Measurements from ENCODE around the gene FBXL4.
"Not testable (repeated sequence)": the region's sequence is repeated elsewhere in the genome, so short reads cannot be mapped to it uniquely, and the experiment has no call there.

The FBXL4 gene

DNA sequence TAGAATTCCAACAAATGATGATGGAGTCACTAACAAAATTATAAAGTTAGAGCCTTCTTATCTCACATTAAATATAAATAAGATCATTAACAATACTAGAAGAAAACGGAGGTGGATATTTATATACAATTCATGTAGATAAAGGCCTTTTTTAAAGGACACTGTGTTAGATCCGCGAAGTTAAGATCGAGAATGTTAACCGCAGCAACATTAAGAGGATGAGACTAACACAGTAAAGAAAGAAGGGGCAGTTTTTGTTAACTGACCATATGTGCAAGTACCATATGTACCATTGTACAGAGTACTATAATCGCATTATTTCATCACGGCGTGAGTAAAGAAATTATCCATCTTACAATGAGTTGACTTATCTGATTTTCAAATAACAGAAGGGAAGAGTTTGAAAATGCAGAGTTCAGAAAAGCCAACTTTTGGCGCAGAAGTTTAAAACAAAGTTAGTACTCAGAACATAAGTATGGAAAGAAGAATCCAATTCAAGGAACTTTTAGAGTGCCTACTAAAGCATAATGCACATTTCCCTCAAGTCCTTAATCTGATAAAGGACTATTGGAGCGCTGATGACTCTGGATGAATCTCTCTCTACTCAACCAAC, 1.4 kb downstream of the FBXL4 start:
- no peak for DNase-seq (ENCODE audit: low read depth in 2 of 3, low spot score in 2 of 3)

DNA sequence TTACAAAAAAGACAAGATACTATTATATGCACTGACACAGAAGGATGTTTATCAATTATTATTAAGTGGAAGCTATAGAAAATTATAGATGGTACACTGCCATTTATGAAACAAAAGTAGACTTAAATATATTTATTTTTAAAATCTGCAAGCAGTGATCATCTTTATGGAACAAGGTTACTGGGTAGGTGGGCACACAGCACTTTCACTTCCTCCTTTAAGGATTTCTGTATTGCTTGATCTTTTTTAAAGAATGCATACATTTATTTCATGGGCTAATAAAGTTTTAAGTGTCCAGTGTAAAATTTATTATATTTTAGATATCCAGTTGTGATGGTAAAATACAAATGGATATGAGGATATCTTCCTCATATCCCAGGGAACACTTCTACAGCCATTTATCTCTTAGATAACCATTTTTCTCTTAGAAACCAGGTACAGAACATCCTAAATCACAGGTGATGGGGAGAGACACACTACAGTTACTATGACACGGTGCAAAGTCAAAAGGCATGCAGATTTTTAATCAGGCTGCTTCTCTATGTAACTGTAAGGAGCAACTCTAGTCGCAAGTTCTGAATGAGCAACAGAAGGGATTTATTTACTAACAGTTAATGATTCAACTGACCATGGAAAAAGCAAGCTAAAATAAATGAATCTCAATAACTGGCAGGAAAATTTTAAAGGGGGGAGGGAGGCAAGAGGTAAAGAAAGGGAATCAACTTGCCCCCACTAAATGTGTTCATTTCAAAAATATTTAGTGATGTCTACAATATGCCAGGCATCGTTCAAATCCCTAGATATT, 2.2 kb downstream of the FBXL4 start:
- no peak for DNase-seq (ENCODE audit: low read depth in 2 of 3, low spot score in 2 of 3)

- no peak for DNase-seq (ENCODE audit: low read depth in 2 of 3, low spot score in 2 of 3)
These were observed 3.1 kb downstream of the FBXL4 start for GRCh38 chr6:98944598-98945081.

DNA sequence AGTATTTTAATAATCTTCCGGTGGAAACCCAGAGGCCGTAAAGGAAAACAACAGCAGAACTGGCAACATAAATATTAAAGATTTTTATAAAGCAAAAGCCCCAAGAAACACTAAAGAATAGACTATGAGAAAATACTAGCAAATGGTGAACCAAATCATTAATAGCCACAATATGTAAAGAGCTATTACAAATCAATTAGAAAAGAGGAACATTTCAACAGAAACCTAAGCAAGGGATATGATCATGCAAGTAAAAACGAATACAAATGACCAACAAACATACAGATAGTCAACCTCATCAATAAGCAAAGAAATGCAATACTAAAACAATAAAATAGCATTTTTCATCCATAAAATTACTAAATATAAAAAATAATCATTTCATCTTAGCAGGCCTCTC, 3.6 kb downstream of the FBXL4 start:
- DNase-seq (ENCODE audit: low read depth in 2 of 3, low spot score in 2 of 3), result no peak

- no peak for DNase-seq (ENCODE audit: low read depth in 2 of 3, low spot score in 2 of 3)
These were observed 5.4 kb downstream of the FBXL4 start for GRCh38 chr6:98942263-98942803.

GRCh38 chr6:98941319-98941718, 6.4 kb downstream of the FBXL4 start:
- no peak for DNase-seq (ENCODE audit: low read depth in 2 of 3, low spot score in 2 of 3)

- DNase-seq (ENCODE audit: low read depth in 2 of 3, low spot score in 2 of 3), result no peak
These were observed 10.4 kb downstream of the FBXL4 start for GRCh38 chr6:98937351-98937750.

GRCh38 chr6:98932381-98932780, 15.4 kb downstream of the FBXL4 start:
- DNase-seq (ENCODE audit: low read depth in 2 of 3, low spot score in 2 of 3), result no peak

DNA sequence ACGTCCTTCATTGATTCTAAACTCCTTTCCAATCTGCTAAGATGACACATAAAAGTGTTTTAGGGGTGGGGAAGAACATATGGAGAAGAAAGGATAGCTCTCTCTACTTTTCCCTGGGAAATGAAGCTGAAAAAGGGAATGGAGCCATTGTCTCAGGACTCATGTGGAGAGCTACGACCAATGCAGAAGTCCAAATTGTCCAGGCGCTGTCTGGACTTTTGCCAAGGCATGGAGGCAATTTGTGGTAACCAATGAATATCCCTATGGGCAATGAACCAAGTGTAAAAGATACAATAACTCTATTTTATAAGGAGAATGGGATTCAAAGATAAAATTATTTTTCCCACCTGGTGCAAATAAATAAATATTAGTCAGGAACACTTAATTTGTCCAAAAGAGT, 16.1 kb downstream of the FBXL4 start:
- no peak for DNase-seq (ENCODE audit: low read depth in 2 of 3, low spot score in 2 of 3)

DNA sequence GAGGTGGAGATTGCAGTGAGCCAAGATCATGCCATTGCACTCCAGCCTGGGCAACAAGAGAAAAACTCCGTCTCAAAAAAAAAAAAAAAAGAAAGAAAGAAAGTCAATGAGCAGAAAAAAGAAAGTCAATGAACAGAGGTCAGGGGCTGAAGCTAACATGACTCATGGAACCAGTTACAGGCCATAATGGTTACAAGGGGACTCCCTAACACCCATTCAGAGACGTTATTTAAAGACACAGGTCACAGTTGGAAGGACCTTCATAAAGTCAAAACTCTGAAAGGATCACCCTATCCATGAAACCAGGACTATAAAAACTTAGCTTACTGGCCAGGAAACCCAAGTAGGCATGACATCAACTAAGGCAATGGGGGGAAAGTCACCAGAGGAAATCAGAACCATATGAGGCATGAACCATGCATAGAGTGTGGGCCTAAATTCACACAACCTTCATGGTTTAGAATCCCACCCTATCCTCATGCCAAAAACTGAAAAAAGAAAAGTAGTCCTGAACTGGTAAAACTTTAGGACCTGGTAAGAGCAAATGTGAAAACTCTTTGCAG, 18.2 kb downstream of the FBXL4 start:
- DNase-seq (ENCODE audit: low read depth in 2 of 3, low spot score in 2 of 3), result no peak

DNA sequence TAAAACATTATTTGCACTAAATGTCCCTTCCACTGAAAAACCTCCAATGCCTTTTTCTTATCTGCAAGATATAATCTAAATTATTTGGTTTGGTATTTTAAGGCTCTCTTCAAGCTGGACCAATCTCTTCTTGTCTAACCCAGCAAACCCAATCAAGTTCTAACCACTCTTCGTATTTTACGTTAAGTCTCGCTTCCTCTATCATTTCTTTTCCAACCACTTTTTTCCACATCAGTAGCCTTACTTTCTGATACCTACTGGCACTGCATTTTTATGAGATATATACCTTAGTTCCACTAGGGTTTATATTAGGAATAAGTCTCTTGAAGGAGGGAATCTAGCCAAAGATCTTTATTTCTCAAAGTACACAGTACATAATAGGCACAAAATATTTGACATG, 19.1 kb downstream of the FBXL4 start:
- DNase-seq (ENCODE audit: low read depth in 2 of 3, low spot score in 2 of 3), result no peak

- no peak for DNase-seq (ENCODE audit: low read depth in 2 of 3, low spot score in 2 of 3)
These were observed 20.2 kb downstream of the FBXL4 start for GRCh38 chr6:98927534-98927933.

DNA sequence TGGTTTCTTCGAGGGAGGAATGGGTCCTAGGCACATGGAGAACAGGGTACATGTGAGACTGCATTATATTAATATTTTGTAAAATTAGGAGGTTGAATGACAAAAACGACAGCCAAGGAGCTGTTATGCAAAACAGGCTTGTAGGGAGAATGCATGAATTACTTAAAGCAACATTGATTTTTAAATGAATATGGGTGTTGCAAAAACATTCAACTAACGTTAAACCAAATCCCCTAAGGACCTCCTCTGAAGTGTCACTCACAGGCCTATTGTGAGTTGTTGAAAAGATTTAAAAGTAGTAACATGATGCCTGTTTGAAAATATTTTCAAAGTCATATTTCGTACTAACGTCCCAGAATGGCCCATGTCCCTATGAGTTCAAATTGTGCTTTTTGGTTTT, 21.9 kb downstream of the FBXL4 start:
- no peak for DNase-seq (ENCODE audit: low read depth in 2 of 3, low spot score in 2 of 3)

- no peak for DNase-seq (ENCODE audit: low read depth in 2 of 3, low spot score in 2 of 3)
These were observed 23.1 kb downstream of the FBXL4 start for GRCh38 chr6:98924647-98925046.

DNA sequence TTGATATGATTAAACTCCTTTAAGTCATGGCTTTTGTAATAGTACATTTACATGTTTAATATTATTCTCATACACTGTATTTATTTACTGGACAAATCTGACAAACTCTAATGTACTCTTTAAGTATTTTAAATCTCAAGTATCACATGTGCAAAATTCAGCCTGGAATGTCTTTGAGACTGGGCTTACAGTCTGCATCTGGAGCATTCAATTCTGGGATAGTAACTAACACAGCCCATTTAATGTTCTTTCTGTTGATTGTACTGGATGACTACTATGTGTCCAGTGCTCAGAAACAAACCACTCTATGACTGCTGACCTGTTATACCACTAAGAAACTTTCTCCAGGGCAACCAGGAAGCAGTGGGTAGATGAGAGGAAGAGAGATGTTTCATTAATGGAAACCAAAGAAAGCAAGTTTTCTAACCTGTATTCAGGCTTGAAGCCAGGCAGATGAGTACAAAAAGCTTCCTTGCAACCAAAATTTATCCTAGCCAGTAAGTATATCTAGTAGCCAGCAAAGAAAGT, 26.8 kb downstream of the FBXL4 start:
- no peak for DNase-seq (ENCODE audit: low read depth in 2 of 3, low spot score in 2 of 3)

GRCh38 chr6:98910946-98911345, 36.8 kb downstream of the FBXL4 start:
- not testable (repeated sequence) for DNase-seq (ENCODE audit: low read depth in 2 of 3, low spot score in 2 of 3)

- no peak for DNase-seq (ENCODE audit: low read depth in 2 of 3, low spot score in 2 of 3)
These were observed 38.5 kb downstream of the FBXL4 start for GRCh38 chr6:98909236-98909635.

DNA sequence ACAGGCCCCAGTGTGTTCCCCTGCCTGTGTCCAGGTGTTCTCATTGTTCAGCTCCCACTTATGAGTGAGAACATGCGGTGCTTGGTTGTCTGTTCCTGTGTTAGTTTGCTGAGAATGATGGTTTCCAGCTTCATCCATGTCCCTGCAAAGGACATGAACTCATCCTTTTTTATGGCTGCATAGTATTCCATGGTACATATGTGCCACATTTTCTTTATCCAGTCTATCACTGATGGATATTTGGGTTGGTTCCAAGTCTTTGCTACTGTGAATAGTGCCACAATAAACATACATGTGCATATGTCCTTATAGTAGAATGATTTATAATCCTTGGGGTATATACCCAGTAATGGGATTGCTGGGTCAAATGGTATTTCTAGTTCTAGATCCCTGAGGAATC, 41.4 kb downstream of the FBXL4 start:
- DNase-seq (ENCODE audit: low read depth in 2 of 3, low spot score in 2 of 3), result not testable (repeated sequence)

DNA sequence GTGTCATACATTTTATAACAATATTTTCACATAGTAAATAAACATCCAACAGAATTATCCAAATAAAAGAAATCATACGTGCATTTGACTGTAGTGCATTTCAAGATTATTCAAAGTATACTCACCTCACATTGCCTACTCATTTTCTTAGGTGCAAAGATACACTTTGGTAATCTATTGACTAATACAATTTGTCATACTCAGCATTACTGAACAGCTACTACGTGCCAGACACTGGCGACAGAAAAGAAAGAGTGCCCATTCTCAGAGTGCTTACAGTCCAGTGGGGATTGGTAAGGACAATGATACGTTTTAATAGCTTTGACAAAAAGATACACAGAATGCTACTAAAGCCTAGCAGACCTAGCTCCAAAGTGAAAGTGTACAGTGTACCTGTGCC, 42.0 kb downstream of the FBXL4 start:
- no peak for DNase-seq (ENCODE audit: low read depth in 2 of 3, low spot score in 2 of 3)

- DNase-seq (ENCODE audit: low read depth in 2 of 3, low spot score in 2 of 3), result no peak
These were observed 43.6 kb downstream of the FBXL4 start for GRCh38 chr6:98904096-98904495.

- DNase-seq (ENCODE audit: low read depth in 2 of 3, low spot score in 2 of 3), result no peak
These were observed 47.0 kb downstream of the FBXL4 start for GRCh38 chr6:98900706-98901105.

DNA sequence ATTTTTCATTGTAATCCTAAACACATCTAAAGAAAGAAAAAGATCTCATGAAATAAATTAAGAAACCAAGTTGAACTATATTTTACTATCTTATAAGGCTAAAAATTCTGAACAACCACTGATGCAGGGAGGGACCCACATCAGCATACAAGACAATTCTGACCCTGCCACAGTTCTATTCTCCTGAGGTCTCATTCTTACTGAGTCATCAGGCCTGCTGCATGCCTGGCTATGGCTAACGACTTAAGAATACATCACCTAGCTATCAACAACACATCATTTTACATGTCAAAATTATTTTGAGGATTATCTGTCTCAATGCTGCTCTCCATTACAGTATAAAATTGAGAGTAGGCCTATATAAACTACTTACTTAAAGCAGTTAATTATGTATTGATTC, 52.9 kb downstream of the FBXL4 start:
- DNase-seq (ENCODE audit: low read depth in 2 of 3, low spot score in 2 of 3), result no peak
